ENCODE measurements around the gene PPARG. TPM values are rescaled to one million over a fixed set of nuclear protein-coding genes. Genes with fewer than 3 reads are reported as not detected.

The PPARG gene
- total and polyA plus RNA-seq, 2 of the 13 experiments (the other 11 are each of a cell fraction or from before 2014, with no cell fraction given): 13.9 to 58.3 TPM

- no peak for TF ChIP-seq PATZ1 (CRISPR knock-in tag; IDR thresholded peaks at IDR 0.05)
- no peak for TF ChIP-seq PLRG1 (conservative IDR thresholded peaks at IDR 0.05)
- TF ChIP-seq CHCHD3 (CRISPR knock-in tag; IDR thresholded peaks at IDR 0.05): no peak
- no peak for TF ChIP-seq CREB1 (IDR thresholded peaks at IDR 0.05)
- no peak; the same call in 1 of the 2 replicates for TF ChIP-seq CREB1 (CRISPR knock-in tag; IDR thresholded peaks at IDR 0.05)
- no peak for TF ChIP-seq GRHL1 (CRISPR knock-in tag; conservative IDR thresholded peaks at IDR 0.05)
- TF ChIP-seq IRX3 (CRISPR knock-in tag; IDR thresholded peaks at IDR 0.05; ENCODE audit: borderline replicate concordance, low read depth): no peak
- TF ChIP-seq ZMAT3 (CRISPR knock-in tag; conservative IDR thresholded peaks at IDR 0.05): no peak
- TF ChIP-seq GABPB1 (CRISPR knock-in tag; IDR thresholded peaks at IDR 0.05): no peak
- no peak for TF ChIP-seq SMC3 (IDR thresholded peaks at IDR 0.05; ENCODE audit: low read length)
- TF ChIP-seq MTA3 (CRISPR knock-in tag; IDR thresholded peaks at IDR 0.05): no peak
- TF ChIP-seq PHF20 (CRISPR knock-in tag; IDR thresholded peaks at IDR 0.05): no peak
- TF ChIP-seq U2AF1 (optimal IDR thresholded peaks at IDR 0.05; ENCODE audit: low read depth, low read length): no peak
- no peak for TF ChIP-seq NFYC (CRISPR knock-in tag; IDR thresholded peaks at IDR 0.05)
- TF ChIP-seq RNF2 (conservative IDR thresholded peaks at IDR 0.05; ENCODE audit: low read depth): no peak
- TF ChIP-seq CEBPG (CRISPR knock-in tag; IDR thresholded peaks at IDR 0.05): peak; percentile 57
- no peak for TF ChIP-seq CSRNP1 (CRISPR knock-in tag; IDR thresholded peaks at IDR 0.05)
- no peak for TF ChIP-seq ZNF30 (CRISPR knock-in tag; IDR thresholded peaks at IDR 0.05)
- no peak for TF ChIP-seq ZNF275 (CRISPR knock-in tag; IDR thresholded peaks at IDR 0.05; ENCODE audit: borderline replicate concordance)
- no peak for TF ChIP-seq ZNF563 (CRISPR knock-in tag; IDR thresholded peaks at IDR 0.05)
- no peak for TF ChIP-seq MXD1 (CRISPR knock-in tag; IDR thresholded peaks at IDR 0.05)
- no peak for TF ChIP-seq NFYB (CRISPR knock-in tag; IDR thresholded peaks at IDR 0.05)
- peak; percentile 50; the same call in 1 of the 2 replicates for TF ChIP-seq HNF4A (CRISPR knock-in tag; IDR thresholded peaks at IDR 0.05)
- no peak for TF ChIP-seq RFX3 (CRISPR knock-in tag; IDR thresholded peaks at IDR 0.05)
- TF ChIP-seq MEIS2 (CRISPR knock-in tag; IDR thresholded peaks at IDR 0.05): no peak
- TF ChIP-seq ZNF878 (CRISPR knock-in tag; IDR thresholded peaks at IDR 0.05): no peak
- TF ChIP-seq ISX (CRISPR knock-in tag; conservative IDR thresholded peaks at IDR 0.05): no peak
Observed at GRCh38 chr3:12316729-12317351, 28.0 kb downstream of the PPARG start (continued).

Measured in HepG2 (cell line).